ENCODE data around the gene TSPAN4.

Gene TSPAN4

GRCh38 chr11:914747-915501 lies 72.3 kb downstream of the TSPAN4 start:
- DNase-seq: no peak

Data from activated gamma-delta T cell (primary cell).